Dendritic cell treated with granulocyte-macrophage colony-stimulating factor and Interleukin-4, amounts not matched to agents 40 ng/mL and 50 ng/mL, for 4 days (primary cell): ENCODE data around the gene UGT2B10.

ENCODE experiments used
- H3K27ac Mint-ChIP-seq: one replicate; pipeline ENCODE4 v1.8.0; 2022; ENCODE audit warnings: mild to moderate bottlenecking, mixed read lengths
- H3K27me3 Mint-ChIP-seq: one replicate; pipeline ENCODE4 v1.8.0; 2022; ENCODE audit warnings: mild to moderate bottlenecking, mixed read lengths
- H3K36me3 Mint-ChIP-seq: one replicate; pipeline ENCODE4 v1.8.0; 2022; ENCODE audit warnings: low read depth, mixed read lengths
- H3K4me1 Mint-ChIP-seq: one replicate; pipeline ENCODE4 v1.8.0; 2022; ENCODE audit warnings: low read depth, mixed read lengths
- H3K4me3 Mint-ChIP-seq: one replicate; pipeline ENCODE4 v1.8.0; 2022; ENCODE audit warnings: mild to moderate bottlenecking, moderate library complexity, mixed read lengths
- H3K9me3 Mint-ChIP-seq: one replicate; pipeline ENCODE4 v1.8.0; 2022; ENCODE audit warnings: mixed read lengths
- intact Hi-C: fragments of 100-400 bp; cut with micrococcal nuclease; formaldehyde crosslinking; loops from one replicate; pipeline ENCODE4 v1.15.0; 2022

Gene UGT2B10

GRCh38 chr4:68855771-68856170, 40.0 kb downstream of the UGT2B10 start:
- Mint-ChIP-seq H3K27me3 (no peaks in the 10 kb centered on the region), H3K4me3 (no peak overlapping the region), H3K9me3 (peaks cover 33% of the 10 kb centered on the region), H3K36me3 (no peaks in the 10 kb centered on the region), H3K27ac (no peak overlapping the region), H3K4me1 (no peaks in the 10 kb centered on the region)
- intact Hi-C loops, result no loop called here

- no peaks in the 10 kb centered on the region for H3K4me1 Mint-ChIP-seq
- peaks cover 33% of the 10 kb centered on the region for H3K9me3 Mint-ChIP-seq
- H3K27me3 Mint-ChIP-seq, result no peaks in the 10 kb centered on the region
- no peak overlapping the region for H3K4me3 Mint-ChIP-seq
- intact Hi-C loops, result no loop called here
- H3K27ac Mint-ChIP-seq, result no peak overlapping the region
- H3K36me3 Mint-ChIP-seq, result no peaks in the 10 kb centered on the region
Measured at GRCh38 chr4:68858039-68858438, 42.2 kb downstream of the UGT2B10 start.

- Mint-ChIP-seq H3K36me3 (no peaks in the 10 kb centered on the region), H3K4me3 (no peak overlapping the region), H3K27me3 (no peaks in the 10 kb centered on the region), H3K27ac (no peak overlapping the region), H3K4me1 (no peaks in the 10 kb centered on the region), H3K9me3 (peaks cover 31% of the 10 kb centered on the region)
- intact Hi-C loops, result no loop called here
Measured at GRCh38 chr4:68859655-68860054, 43.9 kb downstream of the UGT2B10 start.

- no peak overlapping the region for H3K4me3 Mint-ChIP-seq
- no peaks in the 10 kb centered on the region for H3K36me3 Mint-ChIP-seq
- peaks cover 18% of the 10 kb centered on the region for H3K9me3 Mint-ChIP-seq
- no peaks in the 10 kb centered on the region for H3K27me3 Mint-ChIP-seq
- H3K4me1 Mint-ChIP-seq, result no peaks in the 10 kb centered on the region
- intact Hi-C loops, result no loop called here
- H3K27ac Mint-ChIP-seq, result no peak overlapping the region
Measured at GRCh38 chr4:68861057-68861456, 45.3 kb downstream of the UGT2B10 start.

- H3K36me3 Mint-ChIP-seq, result no peaks in the 10 kb centered on the region
- peaks cover under 1% of the 10 kb centered on the region for H3K9me3 Mint-ChIP-seq
- no peak overlapping the region for H3K27ac Mint-ChIP-seq
- intact Hi-C loops, result no loop called here
- H3K4me3 Mint-ChIP-seq, result no peak overlapping the region
- H3K27me3 Mint-ChIP-seq, result no peaks in the 10 kb centered on the region
- H3K4me1 Mint-ChIP-seq, result no peaks in the 10 kb centered on the region
Measured at GRCh38 chr4:68864438-68865187, 48.8 kb downstream of the UGT2B10 start.

- H3K27ac Mint-ChIP-seq, result no peak overlapping the region
Measured at GRCh38 chr4:68865188-68865638, 49.4 kb downstream of the UGT2B10 start.

GRCh38 chr4:68865760-68866159, 50.0 kb downstream of the UGT2B10 start:
- intact Hi-C loops, result no loop called here
- H3K27me3 Mint-ChIP-seq, result no peaks in the 10 kb centered on the region

More at GRCh38 chr4:68865188-68865638, 49.4 kb downstream of the UGT2B10 start:
- intact Hi-C loops, result no loop called here
- no peaks in the 10 kb centered on the region for H3K36me3 Mint-ChIP-seq
- no peaks in the 10 kb centered on the region for H3K27me3 Mint-ChIP-seq
- no peaks in the 10 kb centered on the region for H3K9me3 Mint-ChIP-seq
- H3K4me3 Mint-ChIP-seq, result no peak overlapping the region
- no peaks in the 10 kb centered on the region for H3K4me1 Mint-ChIP-seq

GRCh38 chr4:68869274-68869773, 53.5 kb downstream of the UGT2B10 start:
- Mint-ChIP-seq H3K4me1 (no peaks in the 10 kb centered on the region), H3K36me3 (no peaks in the 10 kb centered on the region), H3K4me3 (no peak overlapping the region), H3K27me3 (no peaks in the 10 kb centered on the region), H3K9me3 (no peaks in the 10 kb centered on the region), H3K27ac (no peak overlapping the region)
- intact Hi-C loops, result no loop called here

More at GRCh38 chr4:68865760-68866159, 50.0 kb downstream of the UGT2B10 start:
- no peaks in the 10 kb centered on the region for H3K4me1 Mint-ChIP-seq
- no peak overlapping the region for H3K4me3 Mint-ChIP-seq
- H3K27ac Mint-ChIP-seq, result no peak overlapping the region
- no peaks in the 10 kb centered on the region for H3K9me3 Mint-ChIP-seq
- no peaks in the 10 kb centered on the region for H3K36me3 Mint-ChIP-seq

GRCh38 chr4:68871809-68872642, 56.2 kb downstream of the UGT2B10 start:
- Mint-ChIP-seq H3K27me3 (no peaks in the 10 kb centered on the region), H3K4me1 (no peaks in the 10 kb centered on the region), H3K27ac (no peak overlapping the region), H3K36me3 (no peaks in the 10 kb centered on the region), H3K4me3 (no peak overlapping the region), H3K9me3 (no peaks in the 10 kb centered on the region)
- intact Hi-C loops, result no loop called here

- H3K27ac Mint-ChIP-seq, result no peak overlapping the region
Measured at GRCh38 chr4:68872643-68873502, 57.1 kb downstream of the UGT2B10 start.

GRCh38 chr4:68874507-68874906, 58.7 kb downstream of the UGT2B10 start:
- H3K36me3 Mint-ChIP-seq, result no peaks in the 10 kb centered on the region
- no peak overlapping the region for H3K4me3 Mint-ChIP-seq
- no peaks in the 10 kb centered on the region for H3K27me3 Mint-ChIP-seq
- H3K9me3 Mint-ChIP-seq, result no peaks in the 10 kb centered on the region
- intact Hi-C loops, result no loop called here
- no peaks in the 10 kb centered on the region for H3K4me1 Mint-ChIP-seq
- no peak overlapping the region for H3K27ac Mint-ChIP-seq

More at GRCh38 chr4:68872643-68873502, 57.1 kb downstream of the UGT2B10 start:
- Mint-ChIP-seq H3K4me1 (no peaks in the 10 kb centered on the region), H3K4me3 (no peak overlapping the region), H3K36me3 (no peaks in the 10 kb centered on the region), H3K27me3 (no peaks in the 10 kb centered on the region), H3K9me3 (no peaks in the 10 kb centered on the region)
- intact Hi-C loops, result no loop called here

GRCh38 chr4:68877555-68877954, 61.8 kb downstream of the UGT2B10 start:
- Mint-ChIP-seq H3K9me3 (no peaks in the 10 kb centered on the region), H3K4me1 (no peaks in the 10 kb centered on the region)
- intact Hi-C loops, result no loop called here

GRCh38 chr4:68878048-68878447, 62.3 kb downstream of the UGT2B10 start:
- Mint-ChIP-seq H3K27ac (no peak overlapping the region), H3K4me3 (no peak overlapping the region), H3K4me1 (no peaks in the 10 kb centered on the region), H3K27me3 (no peaks in the 10 kb centered on the region), H3K9me3 (no peaks in the 10 kb centered on the region), H3K36me3 (no peaks in the 10 kb centered on the region)
- intact Hi-C loops, result no loop called here

More at GRCh38 chr4:68877555-68877954, 61.8 kb downstream of the UGT2B10 start:
- Mint-ChIP-seq H3K4me3 (no peak overlapping the region), H3K27me3 (no peaks in the 10 kb centered on the region), H3K27ac (no peak overlapping the region), H3K36me3 (no peaks in the 10 kb centered on the region)
